HEK293 (cell line): ENCODE measurements around the gene TXNDC9.

Source experiments
- CTCF ChIA-PET: fragments of 350-600 bp; formaldehyde crosslinking; extraction: SDS; loops from one replicate; lab custom pipeline; 2021; ENCODE audit warnings: antibody characterized with exemption; lab: Yijun Ruan, JAX
- POLR2A ChIA-PET: fragments of 300-600 bp; formaldehyde crosslinking; extraction: SDS; loops from one replicate; lab custom pipeline; 2020; ENCODE audit warnings: antibody characterized with exemption, inconsistent platforms; lab: Yijun Ruan, JAX
- H3K27ac ChIP-seq: fragments of 200-500 bp; sonication (Bioruptor generic); 2 replicates; pipeline ENCODE4 v1.5.1; 2014; ENCODE audit warnings: low read depth, low read length, control low read depth, inconsistent platforms; ENCODE audit errors: extremely low read depth
- H3K36me3 ChIP-seq, 2 experiments: fragments of 200-500 bp in 1 of 2; sonication (Bioruptor generic) in 1 of 2; 1 replicate in 1 of 2; 2 replicates in 1 of 2; pipeline ENCODE4 v1.5.1; 2014 to 2017; ENCODE audit warnings: inconsistent platforms in 2 of 2, low read length in 2 of 2; ENCODE audit not compliant: control insufficient read depth in 2 of 2, insufficient read depth in 1 of 2
- H3K4me1 ChIP-seq: fragments of 200-500 bp; sonication (Bioruptor generic); 2 replicates; pipeline ENCODE4 v1.5.1; 2014; ENCODE audit warnings: mild to moderate bottlenecking, low read length, inconsistent platforms; ENCODE audit not compliant: control insufficient read depth, insufficient read depth
- H3K4me3 ChIP-seq: 2 replicates; pipeline ENCODE4 v1.5.1; 2011; ENCODE audit warnings: low read depth, mild to moderate bottlenecking, control low read depth, low read length, moderate library complexity
- H3K9me3 ChIP-seq: fragments of 200-500 bp; sonication (Bioruptor generic); 2 replicates; pipeline ENCODE4 v1.5.1; 2014; ENCODE audit warnings: low read depth, low read length, inconsistent platforms; ENCODE audit not compliant: control insufficient read depth, insufficient read depth
- CTCF ChIP-seq: fragments of 450-650 bp; formaldehyde crosslinking; IDR thresholded peaks from 2 replicates; pipeline ENCODE4 v1.5.1; 2016; ENCODE audit warnings: missing biosample characterization, missing genetic modification characterization
- PATZ1 ChIP-seq: fragments of 450-650 bp; formaldehyde crosslinking; IDR thresholded peaks from 2 replicates; pipeline ENCODE4 v1.5.1; 2016; ENCODE audit warnings: missing biosample characterization, missing genetic modification characterization
- REST ChIP-seq: fragments of 450-650 bp; formaldehyde crosslinking; IDR thresholded peaks from 2 replicates; pipeline ENCODE4 v1.5.1; 2016; ENCODE audit warnings: missing biosample characterization, missing genetic modification characterization
- SCRT1 ChIP-seq: fragments of 450-650 bp; formaldehyde crosslinking; IDR thresholded peaks from 2 replicates; pipeline ENCODE4 v1.5.1; 2016; ENCODE audit warnings: missing biosample characterization, missing genetic modification characterization, borderline replicate concordance
- SP2 ChIP-seq: fragments of 450-650 bp; formaldehyde crosslinking; IDR thresholded peaks from 2 replicates; pipeline ENCODE4 v1.5.1; 2016; ENCODE audit warnings: missing biosample characterization, missing genetic modification characterization
- SP7 ChIP-seq: fragments of 450-650 bp; formaldehyde crosslinking; IDR thresholded peaks from 2 replicates; pipeline ENCODE4 v1.5.1; 2016; ENCODE audit warnings: missing biosample characterization, missing genetic modification characterization
- YY1 ChIP-seq: fragments of 450-650 bp; formaldehyde crosslinking; IDR thresholded peaks from 2 replicates; pipeline ENCODE4 v1.5.1; 2018; ENCODE audit warnings: missing biosample characterization, missing genetic modification characterization
- ZBTB17 ChIP-seq: fragments of 450-650 bp; formaldehyde crosslinking; IDR thresholded peaks from 2 replicates; pipeline ENCODE4 v1.5.1; 2016; ENCODE audit warnings: missing biosample characterization, missing genetic modification characterization
- ZBTB8A ChIP-seq: fragments of 450-650 bp; formaldehyde crosslinking; IDR thresholded peaks from 2 replicates; pipeline ENCODE4 v1.5.1; 2016; ENCODE audit warnings: missing biosample characterization, missing genetic modification characterization
- ZFP3 ChIP-seq: fragments of 450-650 bp; formaldehyde crosslinking; IDR thresholded peaks from 2 replicates; pipeline ENCODE4 v1.5.1; 2016; ENCODE audit warnings: low read depth, missing biosample characterization, missing genetic modification characterization
- ZFP37 ChIP-seq: fragments of 450-650 bp; formaldehyde crosslinking; IDR thresholded peaks from 2 replicates; pipeline ENCODE4 v1.5.1; 2016; ENCODE audit warnings: missing biosample characterization, missing genetic modification characterization
- ZNF324 ChIP-seq: fragments of 450-650 bp; formaldehyde crosslinking; IDR thresholded peaks from 2 replicates; pipeline ENCODE4 v1.5.1; 2016; ENCODE audit warnings: missing biosample characterization, missing genetic modification characterization
- ZNF335 ChIP-seq: fragments of 450-650 bp; formaldehyde crosslinking; conservative IDR thresholded peaks from 2 replicates; pipeline ENCODE4 v1.5.1; 2016; ENCODE audit warnings: missing biosample characterization, missing genetic modification characterization
- ZNF398 ChIP-seq: fragments of 450-650 bp; formaldehyde crosslinking; IDR thresholded peaks from 2 replicates; pipeline ENCODE4 v1.5.1; 2017; ENCODE audit warnings: missing biosample characterization, missing genetic modification characterization
- ZNF426 ChIP-seq: fragments of 450-650 bp; formaldehyde crosslinking; IDR thresholded peaks from 2 replicates; pipeline ENCODE4 v1.5.1; 2017; ENCODE audit warnings: missing biosample characterization, missing genetic modification characterization, mild to moderate bottlenecking, inconsistent platforms, moderate library complexity
- ZNF501 ChIP-seq: fragments of 450-650 bp; formaldehyde crosslinking; IDR thresholded peaks from 2 replicates; pipeline ENCODE4 v1.5.1; 2016; ENCODE audit warnings: missing biosample characterization, missing genetic modification characterization
- ZNF600 ChIP-seq: fragments of 450-650 bp; formaldehyde crosslinking; IDR thresholded peaks from 2 replicates; pipeline ENCODE4 v1.5.1; 2016; ENCODE audit warnings: missing biosample characterization, missing genetic modification characterization
- ZNF610 ChIP-seq: fragments of 450-650 bp; formaldehyde crosslinking; IDR thresholded peaks from 2 replicates; pipeline ENCODE4 v1.5.1; 2016; ENCODE audit warnings: missing biosample characterization, missing genetic modification characterization, borderline replicate concordance
- ZNF639 ChIP-seq: fragments of 450-650 bp; formaldehyde crosslinking; IDR thresholded peaks from 2 replicates; pipeline ENCODE4 v1.5.1; 2016; ENCODE audit warnings: missing biosample characterization, missing genetic modification characterization
- ZNF660 ChIP-seq: fragments of 450-650 bp; IDR thresholded peaks from 2 replicates; pipeline ENCODE4 v1.5.1; 2018; ENCODE audit warnings: missing biosample characterization, mild to moderate bottlenecking, missing genetic modification characterization
- ZNF707 ChIP-seq: fragments of 450-650 bp; formaldehyde crosslinking; IDR thresholded peaks from 2 replicates; pipeline ENCODE4 v1.5.1; 2016; ENCODE audit warnings: missing biosample characterization, missing genetic modification characterization
- ZNF843 ChIP-seq: fragments of 450-650 bp; formaldehyde crosslinking; IDR thresholded peaks from 2 replicates; pipeline ENCODE4 v1.5.1; 2016; ENCODE audit warnings: missing biosample characterization, missing genetic modification characterization
- TF ChIP-seq, protein P1 (sequence below): fragments of 450-650 bp; formaldehyde crosslinking; optimal IDR thresholded peaks from 2 replicates; pipeline ENCODE3; 2016; ENCODE audit warnings: missing biosample characterization, mild to moderate bottlenecking, missing genetic modification characterization

TXNDC9 gene

DNA sequence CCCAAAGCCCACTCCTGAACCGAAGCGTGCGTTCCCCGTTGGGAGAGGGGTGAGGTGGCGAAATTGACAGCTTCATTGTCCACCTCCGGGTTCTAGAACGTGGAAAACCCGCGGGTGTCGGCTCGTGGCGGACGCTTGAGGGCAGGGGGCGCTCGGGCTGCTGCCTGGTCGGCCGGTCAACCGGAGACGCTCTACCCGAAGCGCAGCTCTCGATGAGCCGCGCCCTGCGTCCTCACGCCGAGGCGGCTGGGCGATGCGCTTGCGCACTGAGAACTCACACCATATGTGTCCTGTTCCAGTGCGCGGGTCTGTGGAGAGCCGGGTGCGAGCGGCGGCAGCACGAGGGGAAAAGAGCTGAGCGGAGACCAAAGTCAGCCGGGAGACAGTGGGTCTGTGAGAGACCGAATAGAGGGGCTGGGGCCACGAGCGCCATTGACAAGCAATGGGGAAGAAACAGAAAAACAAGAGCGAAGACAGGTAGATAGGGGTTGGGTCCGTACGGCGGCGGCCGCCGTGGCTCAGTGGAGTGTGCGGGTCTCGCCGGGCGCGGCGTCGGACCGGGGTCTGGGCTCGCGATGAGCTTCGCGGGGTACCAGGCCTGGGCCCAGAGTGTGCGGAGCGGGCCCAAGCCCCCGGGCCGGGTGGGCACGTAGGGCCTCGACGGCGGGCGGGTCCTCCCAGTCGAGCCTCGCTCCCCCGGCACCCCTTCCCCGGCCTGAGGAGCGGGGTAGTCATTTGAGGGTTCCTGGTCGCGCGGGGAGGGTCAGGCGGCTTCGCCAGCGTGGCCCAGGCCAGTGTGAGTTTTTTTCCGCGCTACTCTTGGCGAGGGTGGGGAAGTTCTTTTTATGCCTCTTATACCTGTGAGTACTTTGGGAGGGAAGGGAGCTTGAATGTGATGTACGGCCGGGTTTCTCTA, 1.2 kb upstream of the TXNDC9 start, which contains the start of gene EIF5B:
Gene EIF5B, plus strand, starts transcription at position 277 of the 916 bp plus-strand sequence. Its CDS starts 166 bp downstream, at position 443.
- peak within 1 kb of the TSS; percentile 78 for H3K27ac ChIP-seq
- POLR2A ChIA-PET: interaction anchor here (0.6 to 4.4 kb wide), 23 partner anchors 10 to 688 kb away, joined by 3 to 33 read pairs (median 6); partner anchors contain the start of genes C2orf15, LIPT1, MITD1 and MRPL30
- peaks cover 7 to 10% of the 10 kb centered on the region in 2 experiments for H3K36me3 ChIP-seq
- H3K4me1 ChIP-seq: peaks cover 9% of the 10 kb centered on the region
- H3K9me3 ChIP-seq: no peaks in the 10 kb centered on the region
- H3K4me3 ChIP-seq: peak within 1 kb of the TSS; percentile 87
- CTCF ChIA-PET: interaction anchor here (0.6 to 2.7 kb wide), 15 partner anchors 13 to 688 kb away, joined by 3 to 11 read pairs (median 4); no protein-coding TSS in a partner anchor
- peak; percentile 90 for TF ChIP-seq CTCF (tag by site-specific recombination)
- 0 out of 2 replicates have a peak, but pooled peaks have one; percentile 28 for TF ChIP-seq ZNF843 (tag by site-specific recombination)
- TF ChIP-seq ZNF501 (tag by site-specific recombination): 0 out of 2 replicates have a peak, but pooled peaks have one; percentile 49
- peak; percentile 45; the same call in 1 of the 2 replicates for TF ChIP-seq ZNF398 (tag by site-specific recombination)
- 0 out of 2 replicates have a peak, but pooled peaks have one; percentile 16 for TF ChIP-seq ZNF324 (tag by site-specific recombination)
- peak; percentile 59 for TF ChIP-seq ZNF660 (tag by site-specific recombination)
- TF ChIP-seq ZNF707 (tag by site-specific recombination): no peak
- peak; percentile 86 for TF ChIP-seq ZNF600 (tag by site-specific recombination)
- TF ChIP-seq YY1 (tag by site-specific recombination): peak; percentile 30; the same call in 1 of the 2 replicates
- 0 out of 2 replicates have a peak, but pooled peaks have one; percentile 54 for TF ChIP-seq ZNF610 (tag by site-specific recombination)
- peak; percentile 68 for TF ChIP-seq ZFP37 (tag by site-specific recombination)
- peak; percentile 13; the same call in 1 of the 2 replicates for TF ChIP-seq PATZ1 (tag by site-specific recombination)
- TF ChIP-seq REST: 0 out of 2 replicates have a peak, but pooled peaks have one; percentile 30
- TF ChIP-seq, protein P1, sequence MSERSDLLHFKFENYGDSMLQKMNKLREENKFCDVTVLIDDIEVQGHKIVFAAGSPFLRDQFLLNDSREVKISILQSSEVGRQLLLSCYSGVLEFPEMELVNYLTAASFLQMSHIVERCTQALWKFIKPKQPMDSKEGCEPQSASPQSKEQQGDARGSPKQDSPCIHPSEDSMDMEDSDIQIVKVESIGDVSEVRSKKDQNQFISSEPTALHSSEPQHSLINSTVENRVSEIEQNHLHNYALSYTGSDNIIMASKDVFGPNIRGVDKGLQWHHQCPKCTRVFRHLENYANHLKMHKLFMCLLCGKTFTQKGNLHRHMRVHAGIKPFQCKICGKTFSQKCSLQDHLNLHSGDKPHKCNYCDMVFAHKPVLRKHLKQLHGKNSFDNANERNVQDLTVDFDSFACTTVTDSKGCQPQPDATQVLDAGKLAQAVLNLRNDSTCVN (tag by site-specific recombination): peak; percentile 93
- peak; percentile 59 for TF ChIP-seq ZBTB17
- no peak for TF ChIP-seq ZNF426
- 0 out of 2 replicates have a peak, but pooled peaks have one; percentile 51 for TF ChIP-seq ZNF639
- no peak for TF ChIP-seq ZFP3 (tag by site-specific recombination)
- TF ChIP-seq ZBTB8A (tag by site-specific recombination): peak; percentile 33; the same call in 1 of the 2 replicates
- peak; percentile 61 for TF ChIP-seq ZNF335 (tag by site-specific recombination)
- no peak for TF ChIP-seq SCRT1 (tag by site-specific recombination)
- peak; percentile 23; the same call in 1 of the 2 replicates for TF ChIP-seq SP2
- TF ChIP-seq SP7 (tag by site-specific recombination): peak; percentile 52; the same call in 1 of the 2 replicates
